K562 (cell line): ENCODE results near the gene ANKRD7. TPM values are rescaled to one million over a fixed set of nuclear protein-coding genes. Genes with fewer than 3 reads are reported as not detected.

Source experiments
- BCLAF1 ChIP-seq, 2 experiments: fragments of 450-650 bp in 1 of 2; IDR thresholded peaks; 2 replicates each; pipeline ENCODE4 v1.6.1; 2011 to 2017; ENCODE audit warnings: low read depth in 2 of 2, antibody characterized with exemption in 1 of 2, borderline replicate concordance in 1 of 2, low read length in 1 of 2, mild to moderate bottlenecking in 1 of 2, mixed read lengths in 1 of 2; ENCODE audit not compliant: control insufficient read depth in 1 of 2
- CHD4 ChIP-seq: fragments of 200-600 bp; sonication (generic); IDR thresholded peaks from 3 replicates; pipeline ENCODE4 v1.6.1; 2012; ENCODE audit warnings: low read depth, mild to moderate bottlenecking, mixed read lengths, low read length, inconsistent platforms; ENCODE audit not compliant: insufficient read depth, insufficient replicate concordance, poor library complexity, severe bottlenecking
- CREB1 ChIP-seq, 2 experiments: sonication (generic) in 1 of 2; formaldehyde crosslinking in 1 of 2; IDR thresholded peaks; 2 replicates each; pipeline versions ENCODE4 v1.6.1 to v1.8.0; 2012 to 2022; ENCODE audit warnings: inconsistent platforms in 1 of 2, mild to moderate bottlenecking in 1 of 2, missing genetic modification reagents in 1 of 2, moderate library complexity in 1 of 2
- EGR1 ChIP-seq: fragments of 450-650 bp; conservative IDR thresholded peaks from 2 replicates; pipeline ENCODE4 v1.6.1; 2017; ENCODE audit warnings: mild to moderate bottlenecking
- FOXJ2 ChIP-seq: fragments of 200-800 bp; sonication (Bioruptor generic); IDR thresholded peaks from 2 replicates; pipeline ENCODE4 v1.6.1; 2016; ENCODE audit warnings: missing genetic modification characterization, missing compliant biosample characterization
- GTF2A2 ChIP-seq: IDR thresholded peaks from 2 replicates; pipeline ENCODE4 v1.6.1; 2016; ENCODE audit warnings: mild to moderate bottlenecking, missing genetic modification characterization, missing compliant biosample characterization
- MITF ChIP-seq: IDR thresholded peaks from 2 replicates; pipeline ENCODE4 v1.6.1; 2014; ENCODE audit warnings: antibody characterized with exemption
- MTF1 ChIP-seq: fragments of 250-450 bp; sonication (Bioruptor Pico); IDR thresholded peaks from 2 replicates; pipeline ENCODE4 v1.9.0; 2021; ENCODE audit warnings: moderate library complexity, mild to moderate bottlenecking, inconsistent platforms, borderline replicate concordance
- PHF8 ChIP-seq: fragments of 200-600 bp; sonication (generic); IDR thresholded peaks from 2 replicates; pipeline ENCODE4 v1.6.1; 2012; ENCODE audit warnings: mixed run types, mild to moderate bottlenecking, inconsistent platforms, low read length, moderate library complexity, borderline replicate concordance
- TOE1 ChIP-seq, 2 experiments: fragments of 450-650 bp in 1 of 2; sonication (generic) in 1 of 2; formaldehyde crosslinking in 1 of 2; IDR thresholded peaks; 2 replicates each; pipeline versions ENCODE4 v1.7.1 to v1.8.0; 2016 to 2022; ENCODE audit warnings: borderline replicate concordance in 2 of 2, mild to moderate bottlenecking in 2 of 2, antibody characterized with exemption in 1 of 2, inconsistent platforms in 1 of 2, low read depth in 1 of 2, missing genetic modification reagents in 1 of 2, moderate library complexity in 1 of 2
- U2AF1 ChIP-seq: fragments of 200-400 bp; formaldehyde crosslinking; optimal IDR thresholded peaks from 2 replicates; pipeline ENCODE3; 2017; ENCODE audit warnings: mild to moderate bottlenecking, low read depth, low read length, moderate library complexity
- UBTF ChIP-seq, 2 experiments: IDR thresholded peaks; 2 replicates each; pipeline ENCODE4 v1.6.1; 2012; ENCODE audit warnings: improper control_type of control experiment in 2 of 2, low read depth in 2 of 2, low read length in 2 of 2, borderline replicate concordance in 1 of 2
- ZBTB49 ChIP-seq: sonication (generic); formaldehyde crosslinking; IDR thresholded peaks from 2 replicates; pipeline ENCODE4 v1.8.0; 2022; ENCODE audit warnings: missing genetic modification reagents, mild to moderate bottlenecking, borderline replicate concordance
- ZNF274 ChIP-seq: IDR thresholded peaks from 2 replicates; pipeline ENCODE4 v1.6.1; 2011; ENCODE audit warnings: low read depth, mild to moderate bottlenecking, low read length, moderate library complexity, borderline replicate concordance
- ZNF445 ChIP-seq: fragments of 250-450 bp; sonication (Bioruptor Pico); IDR thresholded peaks from 2 replicates; pipeline ENCODE4 v1.4.0; 2020; ENCODE audit warnings: low read depth, mild to moderate bottlenecking, moderate library complexity
- ZSCAN29 ChIP-seq: fragments of 450-650 bp; IDR thresholded peaks from 2 replicates; pipeline ENCODE4 v1.6.1; 2017
- polyA plus RNA-seq, 8 experiments: library from polyadenylated mRNA; depleted of rRNA in 4 of 8; stranded (reverse) in 5 of 8; unstranded in 3 of 8; fragments of >200 nt; fragmentation: Nextera tagmentation in 2 of 8; fragmentation: Illumina TruSeq in 1 of 8; extraction: Ambion mirVana in 2 of 8; extraction: Trizol in 1 of 8; gene quantifications; 2 replicates each; pipeline versions ENCODE4 v1.2.1 to v1.2.3, GENCODE V29; 2011 to 2014; ENCODE audit warnings: inconsistent platforms in 1 of 8, missing spikeins in 1 of 8
- total RNA-seq, 7 experiments: library from RNA; depleted of rRNA in 6 of 7; stranded (reverse); fragments of >200 nt in 6 of 7; fragmentation: Illumina TruSeq in 2 of 7; extraction: Trizol in 2 of 7; gene quantifications; 2 replicates each; pipeline versions ENCODE4 v1.2.1 to v1.2.3, GENCODE V29; 2011 to 2021; ENCODE audit warnings: low replicate concordance in 1 of 7

Gene ANKRD7
- total and polyA plus RNA-seq, 9 of the 15 experiments (the other 6 are each of a cell fraction or from before 2014, with no cell fraction given): 0.33 TPM; not detected in 8

GRCh38 chr7:118185163-118185860, 39.2 kb upstream of the ANKRD7 start (continued):
- TF ChIP-seq UBTF (IDR thresholded peaks at IDR 0.05; ENCODE audit: borderline replicate concordance in 1 of 2, low read depth in 2 of 2, low read length in 2 of 2) (no peak), EGR1 (no peak), ZBTB49 (CRISPR knock-in tag) (no peak), FOXJ2 (no peak), ZNF445 (CRISPR knock-in tag) (no peak), GTF2A2 (tag) (no peak), CREB1 (IDR thresholded peaks at IDR 0.05) (no peak), CREB1 (CRISPR knock-in tag; IDR thresholded peaks at IDR 0.05) (no peak), TOE1 (IDR thresholded peaks at IDR 0.05; ENCODE audit: borderline replicate concordance) (no peak), TOE1 (CRISPR knock-in tag; IDR thresholded peaks at IDR 0.05; ENCODE audit: borderline replicate concordance, low read depth) (no peak), ZSCAN29 (no peak), U2AF1 (no peak), CHD4 (no peak), MTF1 (CRISPR knock-in tag) (no peak), PHF8 (no peak), MITF (no peak), BCLAF1 (IDR thresholded peaks at IDR 0.05; ENCODE audit: borderline replicate concordance in 1 of 2, control insufficient read depth in 1 of 2, low read depth in 2 of 2, low read length in 1 of 2) (no peak), ZNF274 (no peak)
